ENCODE measurements around the gene SLC22A2. TPM values are rescaled to one million over a fixed set of nuclear protein-coding genes. Genes with fewer than 3 reads are reported as not detected.
"Not testable (repeated sequence)": the region's sequence is repeated elsewhere in the genome, so short reads cannot be mapped to it uniquely, and the experiment has no call there.

SLC22A2 gene
- not detected for total RNA-seq

GRCh38 chr6:160258346-160259142, at the start of gene SLC22A2:
TSS of gene SLC22A2 (minus strand) at chr6:160258821. CDS start at chr6:160258757, 64 bp downstream.
- ATAC-seq (no peak), DNase-seq (no peak)
- Mint-ChIP-seq H3K36me3 (no peaks in the 10 kb centered on the region), H3K27ac (no peak within 1 kb of the TSS), H3K4me1 (no peaks in the 10 kb centered on the region), H3K27me3 (peaks cover 36% of the 10 kb centered on the region), H3K4me3 (no peak within 1 kb of the TSS), H3K9me3 (ENCODE audit: low read depth) (no peaks in the 10 kb centered on the region)
- CTCF ChIA-PET: no interaction called here

GRCh38 chr6:160305926-160306713, 47.5 kb upstream of the SLC22A2 start:
- Mint-ChIP-seq H3K4me1 (no peaks in the 10 kb centered on the region), H3K27me3 (peaks cover 3% of the 10 kb centered on the region), H3K4me3 (no peak overlapping the region), H3K9me3 (ENCODE audit: low read depth) (peaks cover 2% of the 10 kb centered on the region), H3K27ac (no peak overlapping the region), H3K36me3 (no peaks in the 10 kb centered on the region)
- DNase-seq (no peak), ATAC-seq (no peak)
- CTCF ChIA-PET: no interaction called here

GRCh38 chr6:160303806-160304205, 45.2 kb upstream of the SLC22A2 start:
- DNase-seq (no peak), ATAC-seq (no peak)
- Mint-ChIP-seq H3K27ac (no peak overlapping the region), H3K4me1 (no peaks in the 10 kb centered on the region), H3K27me3 (peaks cover 3% of the 10 kb centered on the region), H3K4me3 (no peak overlapping the region), H3K36me3 (no peaks in the 10 kb centered on the region), H3K9me3 (ENCODE audit: low read depth) (peaks cover 4% of the 10 kb centered on the region)
- CTCF ChIA-PET: no interaction called here

- H3K4me3 Mint-ChIP-seq; H3K4me1 Mint-ChIP-seq; H3K36me3 Mint-ChIP-seq; DNase-seq; ATAC-seq; H3K27me3 Mint-ChIP-seq; H3K27ac Mint-ChIP-seq; H3K9me3 Mint-ChIP-seq (ENCODE audit: low read depth); CTCF ChIA-PET: not testable (repeated sequence)
These were observed 43.9 kb upstream of the SLC22A2 start for GRCh38 chr6:160302431-160303082.

GRCh38 chr6:160301339-160301738, 42.7 kb upstream of the SLC22A2 start:
- Mint-ChIP-seq H3K9me3 (ENCODE audit: low read depth) (peaks cover 4% of the 10 kb centered on the region), H3K27me3 (no peaks in the 10 kb centered on the region), H3K36me3 (no peaks in the 10 kb centered on the region), H3K27ac (no peak overlapping the region), H3K4me1 (no peaks in the 10 kb centered on the region), H3K4me3 (no peak overlapping the region)
- ATAC-seq: no peak
- DNase-seq: no peak
- CTCF ChIA-PET: interaction anchor here (1.0 kb wide), 1 partner anchor 29 kb away, joined by 3 read pairs; no protein-coding TSS in a partner anchor

DNA sequence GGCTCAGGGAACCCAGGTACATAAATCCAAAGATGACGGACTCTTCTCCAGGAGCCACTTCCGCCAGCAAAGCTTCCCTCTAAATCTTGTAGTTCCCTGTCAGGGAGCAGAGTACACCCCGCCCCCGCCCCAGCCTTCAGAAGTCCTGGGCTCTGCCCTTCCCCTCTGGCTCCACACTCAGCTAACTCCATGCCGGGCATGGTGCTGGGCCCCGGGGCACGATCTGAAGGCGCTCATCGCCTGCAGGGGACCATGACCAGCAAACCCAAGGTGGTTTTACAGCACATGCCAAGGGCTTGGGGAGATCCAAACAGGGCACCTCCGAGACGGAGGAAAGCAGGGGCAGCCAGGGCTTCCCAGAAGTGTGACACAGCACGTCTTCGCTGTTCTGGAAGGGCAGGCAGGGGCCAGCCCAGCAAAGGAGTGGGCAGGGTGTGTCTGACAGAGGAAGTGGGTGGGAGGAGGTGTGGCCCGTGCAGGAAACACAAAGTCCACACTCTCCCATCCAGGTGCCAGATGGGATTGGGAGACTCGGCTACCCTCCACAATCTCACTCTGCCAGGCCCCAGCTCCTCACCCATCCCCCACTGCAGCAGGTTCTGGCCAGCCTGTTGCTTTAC, 41.6 kb upstream of the SLC22A2 start:
- DNase-seq: no peak
- H3K9me3 Mint-ChIP-seq (ENCODE audit: low read depth): peaks cover 4% of the 10 kb centered on the region
- no peaks in the 10 kb centered on the region for H3K4me1 Mint-ChIP-seq
- no peak overlapping the region for H3K27ac Mint-ChIP-seq
- no peak overlapping the region for H3K4me3 Mint-ChIP-seq
- ATAC-seq: no peak
- no peaks in the 10 kb centered on the region for H3K27me3 Mint-ChIP-seq
- CTCF ChIA-PET: no interaction called here
- H3K36me3 Mint-ChIP-seq: no peaks in the 10 kb centered on the region

DNA sequence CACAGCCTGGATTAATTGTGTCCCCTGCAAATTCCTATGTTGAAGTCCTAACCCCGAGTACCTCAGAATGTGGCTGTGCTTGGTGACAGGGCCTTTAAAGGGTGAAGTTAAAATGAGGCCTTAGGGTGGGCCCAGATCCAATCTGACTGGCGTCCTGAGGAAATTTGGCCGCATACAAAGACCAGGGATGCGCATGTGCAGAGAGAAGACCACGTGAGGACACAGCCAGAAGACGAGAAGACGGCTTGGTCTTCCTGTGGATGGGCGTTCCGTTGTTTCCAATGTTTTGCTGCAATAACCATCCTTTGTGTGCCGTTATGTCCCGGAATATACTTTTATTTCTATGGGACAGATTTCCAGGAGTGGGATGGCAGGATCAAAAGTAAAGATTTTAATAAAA, 40.9 kb upstream of the SLC22A2 start:
- Mint-ChIP-seq H3K4me3 (no peak overlapping the region), H3K27me3 (no peaks in the 10 kb centered on the region), H3K27ac (no peak overlapping the region), H3K9me3 (ENCODE audit: low read depth) (peaks cover 4% of the 10 kb centered on the region), H3K36me3 (no peaks in the 10 kb centered on the region), H3K4me1 (no peaks in the 10 kb centered on the region)
- no peak for DNase-seq
- CTCF ChIA-PET: no interaction called here
- ATAC-seq: no peak

DNA sequence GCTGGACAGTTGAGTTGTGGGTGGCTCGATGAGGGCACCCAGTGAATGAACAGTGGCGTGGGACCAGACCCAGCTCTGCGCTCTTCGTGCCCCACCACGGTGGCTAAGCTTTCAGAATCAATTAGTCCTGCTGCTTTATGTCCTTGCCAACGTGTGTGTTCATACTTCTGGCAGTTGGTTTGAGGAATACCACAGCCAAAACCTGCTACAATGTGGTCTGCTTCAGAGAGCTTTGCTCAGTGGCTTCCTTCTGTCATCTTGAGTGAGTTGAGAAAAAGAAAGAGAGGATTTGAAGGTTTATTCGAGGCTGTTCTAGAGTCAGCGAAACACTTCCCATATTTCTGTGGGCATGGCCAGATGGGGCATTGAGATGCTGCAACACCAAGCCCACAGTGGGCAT, 39.5 kb upstream of the SLC22A2 start:
- H3K4me1 Mint-ChIP-seq: no peaks in the 10 kb centered on the region
- CTCF ChIA-PET: no interaction called here
- H3K4me3 Mint-ChIP-seq: no peak overlapping the region
- H3K27ac Mint-ChIP-seq: no peak overlapping the region
- DNase-seq (no peak), ATAC-seq (no peak)
- H3K36me3 Mint-ChIP-seq: no peaks in the 10 kb centered on the region
- H3K9me3 Mint-ChIP-seq (ENCODE audit: low read depth): peaks cover 4% of the 10 kb centered on the region
- no peaks in the 10 kb centered on the region for H3K27me3 Mint-ChIP-seq

DNA sequence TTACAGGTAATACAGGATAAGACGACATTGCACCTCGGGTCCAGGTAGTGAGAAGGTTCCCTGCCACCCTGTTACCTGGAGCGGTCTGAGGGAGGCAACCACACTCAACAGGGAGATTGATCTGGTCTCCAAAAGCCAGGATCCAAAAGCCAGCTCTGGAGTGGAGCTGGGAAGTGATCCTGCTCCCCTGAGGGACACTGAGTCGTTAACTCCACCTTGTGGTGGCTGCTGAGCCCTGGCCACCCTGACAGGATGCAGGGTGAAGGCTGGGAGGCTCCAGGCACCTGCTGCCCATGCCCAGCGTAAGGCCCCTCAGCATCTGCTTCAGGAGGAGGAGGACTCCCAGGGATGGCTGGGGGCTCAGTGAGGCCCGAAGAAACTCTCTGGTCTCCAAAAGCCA, 38.7 kb upstream of the SLC22A2 start:
- H3K9me3 Mint-ChIP-seq (ENCODE audit: low read depth): peaks cover 4% of the 10 kb centered on the region
- H3K27me3 Mint-ChIP-seq: no peaks in the 10 kb centered on the region
- no peaks in the 10 kb centered on the region for H3K36me3 Mint-ChIP-seq
- CTCF ChIA-PET: no interaction called here
- no peaks in the 10 kb centered on the region for H3K4me1 Mint-ChIP-seq
- ATAC-seq (no peak), DNase-seq (no peak)
- H3K4me3 Mint-ChIP-seq: no peak overlapping the region
- no peak overlapping the region for H3K27ac Mint-ChIP-seq

GRCh38 chr6:160293844-160294243, 35.2 kb upstream of the SLC22A2 start:
- Mint-ChIP-seq H3K4me1 (no peaks in the 10 kb centered on the region), H3K27ac (no peak overlapping the region)
- no peak for ATAC-seq

DNA sequence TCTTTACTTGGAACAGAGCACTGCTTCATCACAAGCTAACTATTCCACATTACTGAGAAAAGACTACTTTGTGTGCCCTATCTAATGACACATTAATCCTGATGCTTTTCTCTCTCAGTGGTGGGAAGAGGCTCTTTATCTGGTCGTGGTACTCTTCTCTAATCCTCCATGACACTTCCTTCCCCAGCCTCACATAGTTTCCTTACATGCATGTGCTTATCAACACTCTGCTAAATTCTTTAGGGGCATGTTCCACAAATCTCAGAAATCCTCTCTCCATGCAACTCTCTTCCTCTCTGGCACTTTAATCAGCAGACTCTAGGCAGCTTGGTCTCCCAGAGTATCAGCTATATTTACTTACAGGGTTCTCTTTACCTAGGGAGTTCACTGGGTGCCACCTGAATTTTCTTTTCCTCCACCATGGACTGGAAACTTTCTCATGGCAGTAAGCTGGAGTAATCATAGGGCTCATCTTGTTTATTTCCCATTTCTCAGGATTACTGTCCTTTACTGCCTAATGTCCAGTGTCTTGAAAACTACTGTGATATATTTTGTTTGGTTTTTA, 27.0 kb upstream of the SLC22A2 start:
- DNase-seq (no peak), ATAC-seq (no peak)
- H3K9me3 Mint-ChIP-seq (ENCODE audit: low read depth): no peaks in the 10 kb centered on the region
- H3K4me1 Mint-ChIP-seq: no peaks in the 10 kb centered on the region
- CTCF ChIA-PET: no interaction called here
- no peak overlapping the region for H3K27ac Mint-ChIP-seq
- H3K36me3 Mint-ChIP-seq: no peaks in the 10 kb centered on the region
- no peak overlapping the region for H3K4me3 Mint-ChIP-seq
- H3K27me3 Mint-ChIP-seq: peaks cover 34% of the 10 kb centered on the region

More at GRCh38 chr6:160293844-160294243, 35.2 kb upstream of the SLC22A2 start:
- Mint-ChIP-seq H3K36me3 (no peaks in the 10 kb centered on the region), H3K27me3 (no peaks in the 10 kb centered on the region), H3K9me3 (ENCODE audit: low read depth) (no peaks in the 10 kb centered on the region), H3K4me3 (no peak overlapping the region)
- CTCF ChIA-PET: no interaction called here
- no peak for DNase-seq

GRCh38 chr6:160284575-160284974, 26.0 kb upstream of the SLC22A2 start:
- Mint-ChIP-seq H3K27me3 (peaks cover 34% of the 10 kb centered on the region), H3K4me1 (no peaks in the 10 kb centered on the region), H3K27ac (no peak overlapping the region), H3K4me3 (no peak overlapping the region), H3K9me3 (ENCODE audit: low read depth) (no peaks in the 10 kb centered on the region), H3K36me3 (no peaks in the 10 kb centered on the region)
- DNase-seq: no peak
- no peak for ATAC-seq
- CTCF ChIA-PET: no interaction called here

GRCh38 chr6:160282444-160282843, 23.8 kb upstream of the SLC22A2 start:
- ATAC-seq (no peak), DNase-seq (no peak)
- no peak overlapping the region for H3K4me3 Mint-ChIP-seq
- H3K27me3 Mint-ChIP-seq: peaks cover 37% of the 10 kb centered on the region
- CTCF ChIA-PET: no interaction called here
- H3K27ac Mint-ChIP-seq: no peak overlapping the region
- H3K9me3 Mint-ChIP-seq (ENCODE audit: low read depth): no peaks in the 10 kb centered on the region
- no peaks in the 10 kb centered on the region for H3K4me1 Mint-ChIP-seq
- H3K36me3 Mint-ChIP-seq: no peaks in the 10 kb centered on the region

Data from activated CD8-positive, alpha-beta memory T cell treated with anti-CD3 and anti-CD28 coated beads, Interleukin-2, amount 10 ng/mL, durations not matched to agents 7 days and 5 days (primary cell).